Esophagus muscularis mucosa (tissue), 4 donors: Measurements from ENCODE around the gene MSI2.

Experiments
- EP300 ChIP-seq: sonication (generic); formaldehyde crosslinking; IDR thresholded peaks from one replicate; pipeline ENCODE4 v1.6.1; 2017; ENCODE audit warnings: antibody characterized with exemption
- POLR2AphosphoS5 ChIP-seq, 2 donors: sonication (generic); formaldehyde crosslinking; IDR thresholded peaks; one replicate each; pipeline ENCODE4 v1.6.1; 2017; ENCODE audit warnings: antibody characterized with exemption in 2 of 2
- TF ChIP-seq, protein P1 (sequence below), 3 experiments: fragments of 200-600 bp in 2 of 3; fragments of 450-650 bp in 1 of 3; sonication (generic) in 2 of 3; IDR thresholded peaks; one replicate each; pipeline ENCODE4 v1.5.1; 2017 to 2019; ENCODE audit warnings: antibody characterized with exemption in 3 of 3, mild to moderate bottlenecking in 2 of 3, moderate library complexity in 1 of 3

DNA sequence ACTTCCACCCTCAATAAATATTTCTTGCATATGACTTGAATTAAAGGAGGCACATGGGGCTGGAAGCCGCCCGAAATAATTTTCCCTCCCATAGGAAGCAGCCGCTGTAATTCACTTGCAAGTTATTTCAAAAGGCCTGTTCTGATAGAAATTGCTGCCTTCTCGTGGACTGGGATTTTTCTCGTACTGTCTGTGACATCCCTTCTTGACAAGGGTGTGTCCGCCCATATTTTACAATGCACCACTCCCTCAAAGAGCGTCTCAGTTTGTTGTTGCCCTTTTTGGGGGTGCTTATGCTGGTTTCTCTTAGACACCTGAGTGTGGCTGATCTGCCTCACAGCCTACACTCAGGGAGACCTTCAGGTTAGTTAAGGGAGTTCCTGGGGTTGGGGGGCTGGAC lies 160.0 kb downstream of the MSI2 start:
- TF ChIP-seq, protein P1, sequence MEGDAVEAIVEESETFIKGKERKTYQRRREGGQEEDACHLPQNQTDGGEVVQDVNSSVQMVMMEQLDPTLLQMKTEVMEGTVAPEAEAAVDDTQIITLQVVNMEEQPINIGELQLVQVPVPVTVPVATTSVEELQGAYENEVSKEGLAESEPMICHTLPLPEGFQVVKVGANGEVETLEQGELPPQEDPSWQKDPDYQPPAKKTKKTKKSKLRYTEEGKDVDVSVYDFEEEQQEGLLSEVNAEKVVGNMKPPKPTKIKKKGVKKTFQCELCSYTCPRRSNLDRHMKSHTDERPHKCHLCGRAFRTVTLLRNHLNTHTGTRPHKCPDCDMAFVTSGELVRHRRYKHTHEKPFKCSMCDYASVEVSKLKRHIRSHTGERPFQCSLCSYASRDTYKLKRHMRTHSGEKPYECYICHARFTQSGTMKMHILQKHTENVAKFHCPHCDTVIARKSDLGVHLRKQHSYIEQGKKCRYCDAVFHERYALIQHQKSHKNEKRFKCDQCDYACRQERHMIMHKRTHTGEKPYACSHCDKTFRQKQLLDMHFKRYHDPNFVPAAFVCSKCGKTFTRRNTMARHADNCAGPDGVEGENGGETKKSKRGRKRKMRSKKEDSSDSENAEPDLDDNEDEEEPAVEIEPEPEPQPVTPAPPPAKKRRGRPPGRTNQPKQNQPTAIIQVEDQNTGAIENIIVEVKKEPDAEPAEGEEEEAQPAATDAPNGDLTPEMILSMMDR (IDR thresholded peaks at IDR 0.05): no peak
- TF ChIP-seq EP300: no peak
- TF ChIP-seq POLR2AphosphoS5 (IDR thresholded peaks at IDR 0.05): no peak
